ENCODE data around the gene STT3A. TPM values are rescaled to one million over a fixed set of nuclear protein-coding genes. Genes with fewer than 3 reads are reported as not detected.

The STT3A gene
- total RNA-seq, 1 experiment from 2014 or later, result 113 TPM

GRCh38 chr11:125585487-125585886 lies 7.2 kb upstream of the STT3A start:
- no peaks in the 10 kb centered on the region for H3K9me3 ChIP-seq (ENCODE audit: insufficient read depth, low read depth)
- H3K9me2 ChIP-seq (ENCODE audit: insufficient read depth), result no peaks in the 10 kb centered on the region
- H3K4me1 ChIP-seq (replicated peaks; ENCODE audit: insufficient read depth), result peaks cover 11% of the 10 kb centered on the region; the same call in 1 of the 2 replicates
- no peaks in the 10 kb centered on the region for H4K20me1 ChIP-seq (ENCODE audit: insufficient read depth)
- H3K79me2 ChIP-seq (ENCODE audit: low read depth), result no peaks in the 10 kb centered on the region
- DNase-seq, result no peak
- H3K4me3 ChIP-seq, result no peak overlapping the region
- H3F3A ChIP-seq (ENCODE audit: insufficient read depth, low read depth), result peaks cover 4% of the 10 kb centered on the region; the same call in 1 of the 2 replicates
- TF ChIP-seq EZH2 (IDR thresholded peaks at IDR 0.05; ENCODE audit: low read depth), result no peak
- no peak for TF ChIP-seq CTCF (conservative IDR thresholded peaks at IDR 0.05)
- ChIA-PET POLR2A (ENCODE audit: unreplicated experiment) (no interaction called here), CTCF (no interaction called here)
- no peak overlapping the region for H3K4me2 ChIP-seq
- H3K36me3 ChIP-seq (ENCODE audit: low read depth), result peaks cover 11% of the 10 kb centered on the region
- H2AFZ ChIP-seq, result no peak overlapping the region
- no TSS peak for BruUV-seq (replicated peaks)
- H3K27ac ChIP-seq, result no peak overlapping the region
- intact Hi-C loops (cut with micrococcal nuclease; ENCODE audit: unreplicated experiment), result no loop called here
- H3K27me3 ChIP-seq (ENCODE audit: insufficient read depth, low read depth), result no peaks in the 10 kb centered on the region

GRCh38 chr11:125586623-125587022 lies 6.0 kb upstream of the STT3A start:
- peaks cover 4% of the 10 kb centered on the region; the same call in 1 of the 2 replicates for H3F3A ChIP-seq (ENCODE audit: insufficient read depth, low read depth)
- H3K9me3 ChIP-seq (ENCODE audit: insufficient read depth, low read depth), result no peaks in the 10 kb centered on the region
- H3K27me3 ChIP-seq (ENCODE audit: insufficient read depth, low read depth), result no peaks in the 10 kb centered on the region
- no peak overlapping the region for H3K27ac ChIP-seq
- no TSS peak for BruUV-seq (replicated peaks)
- no peaks in the 10 kb centered on the region for H3K9me2 ChIP-seq (ENCODE audit: insufficient read depth)
- no peak overlapping the region for H3K4me3 ChIP-seq
- intact Hi-C loops (cut with micrococcal nuclease; ENCODE audit: unreplicated experiment), result no loop called here
- TF ChIP-seq CTCF (conservative IDR thresholded peaks at IDR 0.05) (no peak), EZH2 (IDR thresholded peaks at IDR 0.05; ENCODE audit: low read depth) (no peak)
- H3K4me1 ChIP-seq (replicated peaks; ENCODE audit: insufficient read depth), result peaks cover 18% of the 10 kb centered on the region; the same call in 1 of the 2 replicates
- H3K4me2 ChIP-seq, result no peak overlapping the region
- DNase-seq, result no peak
- CTCF ChIA-PET, result no interaction called here
- no peak overlapping the region for H2AFZ ChIP-seq
- peaks cover 9% of the 10 kb centered on the region; the same call in 1 of the 2 replicates for H3K36me3 ChIP-seq (ENCODE audit: low read depth)
- H4K20me1 ChIP-seq (ENCODE audit: insufficient read depth), result no peaks in the 10 kb centered on the region
- POLR2A ChIA-PET (ENCODE audit: unreplicated experiment), result no interaction called here
- H3K79me2 ChIP-seq (ENCODE audit: low read depth), result peaks cover 7% of the 10 kb centered on the region

- ChIA-PET POLR2A (ENCODE audit: unreplicated experiment) (interaction anchor here (0.7 kb wide), 1 partner anchor 623 kb away, joined by 3 read pairs; no protein-coding TSS in a partner anchor), CTCF (no interaction called here)
- no peak overlapping the region for H2AFZ ChIP-seq
- H3K4me1 ChIP-seq (replicated peaks; ENCODE audit: insufficient read depth), result peaks cover 18% of the 10 kb centered on the region; the same call in 1 of the 2 replicates
- no peak for DNase-seq
- no TSS peak for BruUV-seq (replicated peaks)
- no peak overlapping the region for H3K4me3 ChIP-seq
- no peaks in the 10 kb centered on the region for H4K20me1 ChIP-seq (ENCODE audit: insufficient read depth)
- H3F3A ChIP-seq (ENCODE audit: insufficient read depth, low read depth), result peaks cover 4% of the 10 kb centered on the region; the same call in 1 of the 2 replicates
- H3K27ac ChIP-seq, result no peak overlapping the region
- H3K36me3 ChIP-seq (ENCODE audit: low read depth), result peaks cover 6% of the 10 kb centered on the region; the same call in 1 of the 2 replicates
- intact Hi-C loops (cut with micrococcal nuclease; ENCODE audit: unreplicated experiment), result no loop called here
- no peaks in the 10 kb centered on the region for H3K27me3 ChIP-seq (ENCODE audit: insufficient read depth, low read depth)
- peaks cover 8% of the 10 kb centered on the region for H3K79me2 ChIP-seq (ENCODE audit: low read depth)
- H3K4me2 ChIP-seq, result no peak overlapping the region
- H3K9me3 ChIP-seq (ENCODE audit: insufficient read depth, low read depth), result no peaks in the 10 kb centered on the region
- TF ChIP-seq CTCF (conservative IDR thresholded peaks at IDR 0.05) (no peak), EZH2 (IDR thresholded peaks at IDR 0.05; ENCODE audit: low read depth) (no peak)
- no peaks in the 10 kb centered on the region for H3K9me2 ChIP-seq (ENCODE audit: insufficient read depth)
Measured at GRCh38 chr11:125587480-125587879, 5.2 kb upstream of the STT3A start.
